Panc1 (cell line): ENCODE measurements around the gene ASF1B. TPM values are rescaled to one million over a fixed set of nuclear protein-coding genes. Genes with fewer than 3 reads are reported as not detected.

Experiments
- ATAC-seq: fragments of 200-7000 bp; cut with Tn5 transposase; 2 replicates; pipeline ENCODE4 v1.9.1; 2020; ENCODE audit warnings: mild to moderate bottlenecking, moderate library complexity
- BruUV-seq: library from RNA; stranded (reverse); fragments of 400-500 nt; replicated peaks from 2 replicates; lab custom pipeline; 2021; lab: Mats Ljungman, UMichigan
- CTCF ChIA-PET: fragments of 300-600 bp; sonication (Branson Sonifier 250); formaldehyde crosslinking; loops from one replicate; lab custom pipeline; 2022; ENCODE audit warnings: antibody characterized with exemption; lab: Charles Lee
- POLR2A ChIA-PET: fragments of 300-600 bp; sonication (Branson Sonifier 250); formaldehyde crosslinking; loops from one replicate; lab custom pipeline; 2022; ENCODE audit warnings: antibody characterized with exemption; lab: Charles Lee
- DNase-seq: peaks from one replicate; pipeline ENCODE4 v3.0.0-alpha.2; 2010; ENCODE audit warnings: low read depth, low spot score
- H3K27ac ChIP-seq: 2 replicates; pipeline ENCODE4 v1.5.1; 2011; ENCODE audit warnings: mild to moderate bottlenecking, low read length, inconsistent platforms
- H3K27me3 ChIP-seq: fragments of 200-500 bp; sonication (Bioruptor generic); 2 replicates; pipeline ENCODE4 v1.6.0; 2014; ENCODE audit warnings: low read length, inconsistent platforms; ENCODE audit not compliant: control insufficient read depth, insufficient read depth
- H3K36me3 ChIP-seq: fragments of 200-500 bp; sonication (Bioruptor generic); 2 replicates; pipeline ENCODE4 v1.5.1; 2014; ENCODE audit warnings: inconsistent platforms, mild to moderate bottlenecking, low read length, moderate library complexity; ENCODE audit not compliant: control insufficient read depth, insufficient read depth
- H3K4me1 ChIP-seq: 2 replicates; pipeline ENCODE4 v1.5.1; 2011; ENCODE audit warnings: inconsistent platforms, mild to moderate bottlenecking, low read length, moderate library complexity; ENCODE audit not compliant: control insufficient read depth, insufficient read depth
- H3K4me3 ChIP-seq, 2 experiments: 2 replicates each; pipeline ENCODE4 v1.5.1; 2011 to 2012; ENCODE audit warnings: low read depth in 2 of 2, low read length in 2 of 2, mild to moderate bottlenecking in 2 of 2, inconsistent platforms in 1 of 2, moderate library complexity in 1 of 2
- H3K9me3 ChIP-seq: fragments of 200-500 bp; sonication (Bioruptor generic); 2 replicates; pipeline ENCODE4 v1.5.1; 2014; ENCODE audit warnings: low read depth, mild to moderate bottlenecking, inconsistent platforms, low read length, moderate library complexity; ENCODE audit not compliant: control insufficient read depth, insufficient read depth
- CTCF ChIP-seq: fragments of 450-650 bp; IDR thresholded peaks from 2 replicates; pipeline ENCODE4 v1.5.1; 2017; ENCODE audit warnings: mild to moderate bottlenecking
- POLR2AphosphoS5 ChIP-seq: IDR thresholded peaks from 2 replicates; pipeline ENCODE4 v1.6.1; 2012; ENCODE audit warnings: mild to moderate bottlenecking, low read depth, low read length, moderate library complexity
- SIN3A ChIP-seq: IDR thresholded peaks from 2 replicates; pipeline ENCODE4 v1.6.1; 2012; ENCODE audit warnings: low read depth, mild to moderate bottlenecking, low read length, moderate library complexity, borderline replicate concordance; ENCODE audit not compliant: insufficient read depth
- TCF7L2 ChIP-seq: IDR thresholded peaks from 2 replicates; pipeline ENCODE4 v1.6.1; 2011; ENCODE audit warnings: mild to moderate bottlenecking, low read depth, low read length, inconsistent platforms
- in situ Hi-C: cut with HindIII; loops from 2 replicates; pipeline ENCODE4 v1.10.0; 2016; ENCODE audit warnings: low sequenced_read_pairs, low pct_unique_long_range_greater_than_20kb
- intact Hi-C: fragments of 100-400 bp; cut with micrococcal nuclease; formaldehyde crosslinking; loops from one replicate; pipeline ENCODE4 v1.10.0; 2022; ENCODE audit not compliant: unreplicated experiment
- total RNA-seq: library from RNA; stranded (reverse); gene quantifications from one replicate; pipeline ENCODE4 v1.2.1, GENCODE V29; 2021; ENCODE audit not compliant: unreplicated experiment
- TF ChIP-seq, protein P1 (sequence below), 2 experiments: IDR thresholded peaks; 2 replicates each; pipeline ENCODE4 v1.6.1; 2011 to 2012; ENCODE audit warnings: low read depth in 2 of 2, control low read depth in 1 of 2, low read length in 1 of 2, mild to moderate bottlenecking in 1 of 2, moderate library complexity in 1 of 2; ENCODE audit not compliant: insufficient read depth in 1 of 2

Gene ASF1B
- total RNA-seq, 1 experiment from 2014 or later = 35.4 TPM

- POLR2A ChIA-PET = interaction anchor here (0.6 kb wide), 1 partner anchor 262 kb away, joined by 12 read pairs; no protein-coding TSS in a partner anchor
- intact Hi-C loops = no loop called here
- no peak for DNase-seq
Observed at GRCh38 chr19:14145381-14145780, 9.0 kb upstream of the ASF1B start.

GRCh38 chr19:14142262-14143190 lies 6.1 kb upstream of the ASF1B start:
- ATAC-seq (no peak), DNase-seq (no peak)
- no peak overlapping the region for H3K27ac ChIP-seq
- TF ChIP-seq, protein P1, sequence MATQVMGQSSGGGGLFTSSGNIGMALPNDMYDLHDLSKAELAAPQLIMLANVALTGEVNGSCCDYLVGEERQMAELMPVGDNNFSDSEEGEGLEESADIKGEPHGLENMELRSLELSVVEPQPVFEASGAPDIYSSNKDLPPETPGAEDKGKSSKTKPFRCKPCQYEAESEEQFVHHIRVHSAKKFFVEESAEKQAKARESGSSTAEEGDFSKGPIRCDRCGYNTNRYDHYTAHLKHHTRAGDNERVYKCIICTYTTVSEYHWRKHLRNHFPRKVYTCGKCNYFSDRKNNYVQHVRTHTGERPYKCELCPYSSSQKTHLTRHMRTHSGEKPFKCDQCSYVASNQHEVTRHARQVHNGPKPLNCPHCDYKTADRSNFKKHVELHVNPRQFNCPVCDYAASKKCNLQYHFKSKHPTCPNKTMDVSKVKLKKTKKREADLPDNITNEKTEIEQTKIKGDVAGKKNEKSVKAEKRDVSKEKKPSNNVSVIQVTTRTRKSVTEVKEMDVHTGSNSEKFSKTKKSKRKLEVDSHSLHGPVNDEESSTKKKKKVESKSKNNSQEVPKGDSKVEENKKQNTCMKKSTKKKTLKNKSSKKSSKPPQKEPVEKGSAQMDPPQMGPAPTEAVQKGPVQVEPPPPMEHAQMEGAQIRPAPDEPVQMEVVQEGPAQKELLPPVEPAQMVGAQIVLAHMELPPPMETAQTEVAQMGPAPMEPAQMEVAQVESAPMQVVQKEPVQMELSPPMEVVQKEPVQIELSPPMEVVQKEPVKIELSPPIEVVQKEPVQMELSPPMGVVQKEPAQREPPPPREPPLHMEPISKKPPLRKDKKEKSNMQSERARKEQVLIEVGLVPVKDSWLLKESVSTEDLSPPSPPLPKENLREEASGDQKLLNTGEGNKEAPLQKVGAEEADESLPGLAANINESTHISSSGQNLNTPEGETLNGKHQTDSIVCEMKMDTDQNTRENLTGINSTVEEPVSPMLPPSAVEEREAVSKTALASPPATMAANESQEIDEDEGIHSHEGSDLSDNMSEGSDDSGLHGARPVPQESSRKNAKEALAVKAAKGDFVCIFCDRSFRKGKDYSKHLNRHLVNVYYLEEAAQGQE (IDR thresholded peaks at IDR 0.05; ENCODE audit: insufficient read depth in 1 of 2, low read depth in 2 of 2, low read length in 1 of 2) = no peak
- TF ChIP-seq SIN3A (no peak), CTCF (no peak), POLR2AphosphoS5 (no peak), TCF7L2 (no peak)
- in situ Hi-C loops = no loop called here
- ChIA-PET POLR2A (no interaction called here), CTCF (no interaction called here)
- H3K9me3 ChIP-seq = no peaks in the 10 kb centered on the region
- peaks cover under 1% of the 10 kb centered on the region; the same call in 1 of the 2 replicates for H3K36me3 ChIP-seq
- intact Hi-C loops = no loop called here
- no TSS peak for BruUV-seq
- H3K4me1 ChIP-seq = peaks cover 13% of the 10 kb centered on the region
- H3K4me3 ChIP-seq = no peak overlapping the region
- H3K27me3 ChIP-seq = no peaks in the 10 kb centered on the region

More at GRCh38 chr19:14145381-14145780, 9.0 kb upstream of the ASF1B start:
- Histone ChIP-seq H3K4me1 (peaks cover 19% of the 10 kb centered on the region), H3K9me3 (no peaks in the 10 kb centered on the region), H3K4me3 (no peak overlapping the region), H3K36me3 (no peaks in the 10 kb centered on the region), H3K27me3 (no peaks in the 10 kb centered on the region), H3K27ac (no peak overlapping the region)
- CTCF ChIA-PET = no interaction called here
- in situ Hi-C loops = no loop called here
- TF ChIP-seq CTCF (no peak), POLR2AphosphoS5 (no peak), SIN3A (no peak)
- ATAC-seq = no peak
- BruUV-seq = no TSS peak
